NOMO-1 treated with DMSO at 0.1 percent for 48 hours (cell line): ENCODE data around the gene DSN1.

Experiments used
- DNase-seq: peaks from one replicate; lab custom pipeline; 2025; ENCODE audit not compliant: unreplicated experiment; lab: John Stamatoyannopoulos, UW

DSN1 gene

GRCh38 chr20:36758276-36758675 is 15.3 kb downstream of the DSN1 start:
- no peak for DNase-seq

GRCh38 chr20:36756496-36756895 is 17.1 kb downstream of the DSN1 start:
- DNase-seq: no peak

DNA sequence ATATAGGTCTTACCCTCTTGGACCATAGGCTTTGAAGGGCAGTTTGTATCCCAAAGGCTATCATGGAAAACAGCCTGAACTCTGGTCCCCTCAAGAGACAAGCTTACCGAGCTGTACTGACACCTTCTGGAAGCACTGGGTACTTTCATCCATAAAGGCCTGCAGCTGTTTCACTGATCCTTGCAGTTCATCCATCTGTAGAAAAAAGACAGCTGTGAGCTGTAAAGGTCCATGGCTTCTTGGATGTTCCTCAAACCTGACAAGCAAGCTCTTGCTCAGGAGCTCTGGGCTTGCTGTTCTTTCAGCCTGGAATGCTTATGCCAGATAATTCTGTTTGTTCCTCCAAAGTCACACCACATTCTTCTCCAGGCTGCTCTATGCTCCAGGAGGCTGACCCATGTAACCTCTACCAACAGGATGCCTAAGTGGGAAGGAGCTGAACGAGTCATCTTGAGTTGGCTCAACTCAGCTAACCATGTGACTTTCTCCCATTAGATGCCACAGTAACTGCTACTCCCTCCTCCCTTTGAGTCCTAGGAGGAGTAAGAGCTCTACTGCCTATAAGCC is 18.8 kb downstream of the DSN1 start:
- peak; percentile 32 for DNase-seq

DNA sequence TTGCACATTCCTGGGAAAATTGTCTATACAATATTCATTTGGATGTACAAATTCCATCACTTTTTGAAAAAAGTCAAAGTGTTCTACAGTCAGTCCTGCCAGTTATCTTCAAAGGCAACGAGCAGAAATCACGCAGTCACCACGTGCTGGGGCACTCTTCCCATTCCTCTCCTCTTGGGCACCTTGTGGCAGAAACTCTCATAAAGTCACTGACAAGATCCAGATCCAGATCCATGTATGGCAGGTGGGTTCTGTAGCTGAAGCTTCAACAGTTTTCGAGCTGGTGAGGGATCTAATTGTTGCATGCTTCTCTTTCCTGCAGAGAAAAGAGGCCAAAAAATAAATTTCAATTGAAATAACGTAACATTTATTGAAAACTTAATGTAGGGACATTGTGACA is 21.0 kb downstream of the DSN1 start:
- no peak for DNase-seq

GRCh38 chr20:36745927-36746659 is 27.5 kb downstream of the DSN1 start, which contains the start of gene NDRG3:
TSS of gene NDRG3 (minus strand) at chr20:36746090. CDS start at chr20:36721735, 24,355 bp downstream.
- DNase-seq: peak; percentile 90

DNA sequence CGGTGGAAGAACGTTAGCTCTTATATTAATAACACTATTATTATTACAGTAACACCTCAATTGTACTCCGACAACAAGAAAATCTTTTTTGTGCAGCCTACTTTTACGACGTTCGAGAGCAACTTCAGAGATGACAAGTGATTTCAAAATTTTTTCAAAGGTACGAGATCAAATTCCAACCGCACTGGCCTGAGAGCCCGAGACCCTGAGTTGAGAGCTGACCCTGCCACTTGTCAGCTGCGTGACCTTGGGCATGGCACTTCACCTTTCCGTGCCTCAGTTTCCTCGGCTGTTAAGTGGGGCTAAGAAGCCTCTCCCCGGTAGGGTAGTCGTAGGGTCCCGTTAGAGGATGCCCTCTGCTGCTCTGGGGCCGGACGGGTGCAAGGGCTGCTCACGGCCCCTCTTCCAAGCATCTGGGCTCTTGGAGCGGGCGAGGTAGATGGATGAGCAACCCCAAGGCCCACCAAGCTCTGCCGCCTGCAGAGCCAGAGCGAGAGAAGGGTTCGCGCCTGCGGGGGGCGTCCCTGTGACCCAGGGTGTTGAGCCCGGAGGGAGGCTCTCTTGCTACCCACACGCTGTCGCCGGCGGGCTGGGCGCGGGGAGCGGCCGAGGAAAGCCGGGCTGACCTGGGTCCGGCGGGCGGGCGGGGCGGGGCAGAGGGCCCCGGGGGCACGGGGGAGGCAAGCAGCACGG is 28.2 kb downstream of the DSN1 start:
- peak; percentile 10 for DNase-seq

DNA sequence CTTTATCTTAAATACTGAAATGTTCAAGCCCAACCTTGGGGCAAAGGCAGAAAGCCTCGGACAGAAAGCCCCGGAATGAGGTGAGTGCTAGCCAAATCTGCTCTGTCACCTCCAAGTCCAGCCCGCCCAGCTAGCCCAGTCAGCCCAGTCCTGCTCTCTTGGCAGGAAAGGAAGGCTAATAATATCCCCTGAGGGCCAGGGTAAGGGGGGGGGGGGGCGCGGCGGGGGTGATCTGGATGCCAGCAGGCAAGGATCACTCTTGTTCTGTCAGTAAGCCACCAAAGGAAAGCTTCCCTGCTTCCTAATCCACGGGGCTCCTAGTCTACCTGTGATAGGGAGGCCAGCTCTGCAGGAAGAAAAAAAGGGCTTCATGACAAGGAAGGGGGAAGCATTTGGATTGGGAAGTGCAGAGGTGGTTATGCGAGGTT is 28.8 kb downstream of the DSN1 start:
- no peak for DNase-seq

- DNase-seq: no peak
These were observed 29.3 kb downstream of the DSN1 start for GRCh38 chr20:36744243-36744642.

GRCh38 chr20:36742558-36742957 is 31.0 kb downstream of the DSN1 start:
- DNase-seq: no peak

GRCh38 chr20:36741072-36741471 is 32.5 kb downstream of the DSN1 start:
- DNase-seq: no peak

DNA sequence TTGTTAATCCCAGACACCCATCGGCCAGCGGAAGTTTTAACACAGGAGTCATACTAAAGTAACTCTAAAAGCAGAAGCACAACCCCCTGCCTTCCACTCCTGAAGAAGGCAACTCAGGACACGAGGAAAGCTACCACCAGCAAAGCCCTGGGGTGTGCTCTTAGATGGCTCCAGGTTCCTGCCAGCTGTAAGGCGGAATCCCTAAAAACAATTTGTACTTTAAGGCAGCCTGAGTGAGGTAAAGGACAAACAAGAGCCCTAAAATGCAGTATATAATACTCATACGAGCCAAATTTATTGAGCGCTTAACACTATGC is 36.4 kb downstream of the DSN1 start:
- no peak for DNase-seq

GRCh38 chr20:36736451-36737182 is 36.9 kb downstream of the DSN1 start:
- no peak for DNase-seq

DNA sequence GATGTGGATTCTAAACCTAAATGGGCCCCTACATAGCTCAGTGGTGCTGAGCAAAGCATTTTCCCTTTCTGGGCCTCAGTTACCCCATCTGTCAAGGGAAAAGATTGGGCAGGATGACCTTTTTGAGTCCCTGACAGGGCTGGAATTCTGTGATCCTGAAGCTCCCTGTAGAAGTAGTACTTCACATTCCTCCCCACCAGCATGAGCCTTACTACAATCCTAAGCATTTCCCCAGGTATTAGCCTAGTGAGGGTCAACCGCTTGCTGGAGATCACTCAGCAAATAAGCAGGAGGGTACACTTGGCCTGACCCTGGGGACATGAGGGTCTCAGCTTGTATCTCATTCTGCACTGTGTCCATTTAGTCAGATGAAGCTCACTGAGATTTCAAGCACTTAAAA is 41.1 kb downstream of the DSN1 start:
- DNase-seq: no peak

DNA sequence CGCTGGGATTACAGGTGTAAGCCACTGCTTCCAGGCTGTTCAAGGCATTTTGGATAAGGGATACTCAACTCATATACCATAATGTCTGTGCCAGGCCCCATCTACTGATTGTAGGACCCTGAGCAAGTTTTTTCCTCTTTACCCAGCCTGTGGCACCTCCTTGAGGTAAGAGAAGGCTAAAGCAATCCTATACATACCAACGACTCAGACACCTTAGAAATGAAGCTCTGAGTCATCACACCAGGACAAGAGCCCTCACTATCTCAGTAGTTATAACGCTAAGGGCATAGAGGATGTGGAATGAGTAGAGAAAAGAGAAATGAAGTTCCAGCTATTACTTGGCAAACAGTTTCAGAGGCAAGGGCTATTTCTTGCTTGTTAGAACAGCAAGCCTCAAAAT is 44.6 kb downstream of the DSN1 start:
- peak; percentile 24 for DNase-seq

DNA sequence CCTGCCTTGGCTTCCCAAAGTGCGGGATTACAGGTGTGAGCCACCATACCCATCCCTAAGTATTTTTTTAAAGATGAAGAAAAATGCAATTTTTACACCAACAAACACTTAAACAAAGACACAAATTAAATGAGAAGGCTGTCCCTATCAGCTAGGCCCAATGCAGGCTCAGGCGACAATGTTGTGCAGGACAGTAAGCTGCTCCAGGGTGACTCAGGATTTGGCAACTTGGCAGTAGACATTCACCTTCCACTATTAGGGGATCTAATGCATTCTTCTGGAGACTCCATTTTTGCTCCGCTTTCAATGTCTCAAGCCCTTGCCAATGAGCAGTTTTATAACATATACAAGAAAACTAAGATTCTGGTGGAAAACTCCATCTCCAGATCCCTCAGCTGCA is 47.4 kb downstream of the DSN1 start:
- no peak for DNase-seq

- no peak for DNase-seq
These were observed 53.1 kb downstream of the DSN1 start for GRCh38 chr20:36720510-36720909.

GRCh38 chr20:36717657-36718056 is 55.9 kb downstream of the DSN1 start:
- no peak for DNase-seq

DNA sequence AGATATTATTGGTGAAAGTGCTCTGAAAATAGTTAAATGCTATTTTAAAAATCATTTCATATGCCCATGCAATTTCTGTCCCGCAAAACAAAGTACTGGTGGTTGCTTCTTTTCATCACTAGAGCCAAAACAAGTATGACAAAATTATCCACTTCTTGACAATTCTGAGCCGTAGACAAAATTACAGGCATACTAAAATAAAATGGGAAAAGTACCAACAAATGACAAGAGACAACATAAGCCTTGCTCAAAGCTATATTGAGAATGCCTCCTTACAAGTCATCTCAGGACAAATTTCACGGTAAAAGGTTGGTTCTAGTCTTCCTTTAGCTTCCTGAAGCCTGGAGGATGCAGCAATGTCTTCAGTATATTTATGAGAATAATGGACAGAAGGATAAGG is 56.5 kb downstream of the DSN1 start:
- no peak for DNase-seq

- no peak for DNase-seq
These were observed 60.8 kb downstream of the DSN1 start for GRCh38 chr20:36712775-36713174.

GRCh38 chr20:36709126-36709525 is 64.4 kb downstream of the DSN1 start:
- DNase-seq: no peak

DNA sequence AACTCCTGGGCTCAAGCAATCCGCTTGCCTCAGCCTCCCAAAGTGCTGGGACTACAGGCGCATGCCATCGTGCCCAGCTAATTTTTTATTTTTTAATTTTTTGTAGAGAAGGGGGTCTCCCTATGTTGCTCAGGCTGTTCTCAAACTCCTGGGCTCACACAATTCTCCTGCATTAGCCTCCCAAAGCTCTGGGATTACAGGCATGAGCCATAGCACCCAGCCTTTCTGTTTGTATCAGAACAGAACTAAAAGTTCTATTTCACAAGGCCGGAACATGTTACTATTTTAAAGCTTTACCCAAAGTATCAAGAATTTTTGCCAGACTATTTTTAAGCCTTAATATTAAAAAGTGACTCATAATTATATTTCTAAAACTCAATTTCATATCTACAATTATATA is 70.0 kb downstream of the DSN1 start:
- no peak for DNase-seq
